HepG2 (cell line): ENCODE measurements around the gene COL5A1. TPM values are rescaled to one million over a fixed set of nuclear protein-coding genes. Genes with fewer than 3 reads are reported as not detected.

ENCODE experiments used
- FOXJ3 ChIP-seq: sonication (generic); formaldehyde crosslinking; IDR thresholded peaks from 2 replicates; pipeline ENCODE4 v1.4.0; 2020; ENCODE audit warnings: missing genetic modification reagents, mild to moderate bottlenecking, borderline replicate concordance
- HHEX ChIP-seq: IDR thresholded peaks from 2 replicates; pipeline ENCODE4 v1.6.1; 2016; ENCODE audit warnings: control low read depth
- NFKBIZ ChIP-seq: IDR thresholded peaks from 2 replicates; pipeline ENCODE4 v1.6.1; 2018; ENCODE audit warnings: missing genetic modification reagents, missing compliant biosample characterization
- PPARG ChIP-seq: conservative IDR thresholded peaks from 2 replicates; pipeline ENCODE4 v1.6.1; 2016; ENCODE audit warnings: missing biosample characterization, missing genetic modification reagents
- PRPF4 ChIP-seq: fragments of 200-400 bp; formaldehyde crosslinking; IDR thresholded peaks from 2 replicates; pipeline ENCODE4 v1.6.1; 2016; ENCODE audit warnings: low read length, low read depth; ENCODE audit not compliant: poor library complexity, severe bottlenecking
- RNF219 ChIP-seq: sonication (generic); formaldehyde crosslinking; IDR thresholded peaks from 2 replicates; pipeline ENCODE4 v1.5.0; 2020; ENCODE audit warnings: mild to moderate bottlenecking, missing genetic modification reagents
- SMARCC2 ChIP-seq: fragments of 450-650 bp; IDR thresholded peaks from 2 replicates; pipeline ENCODE4 v1.6.1; 2017; ENCODE audit warnings: antibody characterized with exemption, mild to moderate bottlenecking
- TSC22D2 ChIP-seq: sonication (generic); formaldehyde crosslinking; IDR thresholded peaks from 2 replicates; pipeline ENCODE4 v1.5.1; 2020; ENCODE audit warnings: missing genetic modification reagents, mild to moderate bottlenecking, borderline replicate concordance
- WIZ ChIP-seq: sonication (generic); formaldehyde crosslinking; IDR thresholded peaks from 2 replicates; pipeline ENCODE4 v1.5.1; 2020; ENCODE audit warnings: mild to moderate bottlenecking, missing genetic modification reagents
- ZBTB7B ChIP-seq: sonication (generic); formaldehyde crosslinking; IDR thresholded peaks from 2 replicates; pipeline ENCODE4 v1.4.0; 2020; ENCODE audit warnings: missing genetic modification reagents
- ZFP41 ChIP-seq: sonication (generic); formaldehyde crosslinking; IDR thresholded peaks from 2 replicates; pipeline ENCODE4 v1.4.0; 2020; ENCODE audit warnings: mild to moderate bottlenecking, missing genetic modification reagents, borderline replicate concordance
- ZNF431 ChIP-seq: sonication (generic); formaldehyde crosslinking; IDR thresholded peaks from 2 replicates; pipeline ENCODE4 v1.9.0; 2022; ENCODE audit warnings: missing genetic modification reagents, low read depth, mild to moderate bottlenecking, borderline replicate concordance
- ZNF570 ChIP-seq: sonication (generic); formaldehyde crosslinking; IDR thresholded peaks from 2 replicates; pipeline ENCODE4 v1.4.0; 2020; ENCODE audit warnings: mild to moderate bottlenecking, missing genetic modification reagents, borderline replicate concordance
- ZNF672 ChIP-seq: sonication (generic); formaldehyde crosslinking; IDR thresholded peaks from 2 replicates; pipeline ENCODE4 v1.8.1; 2022; ENCODE audit warnings: missing genetic modification reagents
- ZNF720 ChIP-seq: sonication (generic); formaldehyde crosslinking; IDR thresholded peaks from 2 replicates; pipeline ENCODE4 v1.4.0; 2020; ENCODE audit warnings: missing genetic modification reagents
- ZNF737 ChIP-seq: sonication (generic); formaldehyde crosslinking; IDR thresholded peaks from 2 replicates; pipeline ENCODE4 v1.5.0; 2020; ENCODE audit warnings: missing genetic modification reagents, mild to moderate bottlenecking, borderline replicate concordance
- polyA plus RNA-seq, 8 experiments: library from polyadenylated mRNA; depleted of rRNA in 3 of 8; stranded (reverse) in 7 of 8; unstranded in 1 of 8; fragments of >200 nt; fragmentation: Illumina TruSeq in 4 of 8; extraction: Trizol in 4 of 8; gene quantifications; 2 replicates each; pipeline versions ENCODE4 v1.2.1 to v1.2.3, GENCODE V29; 2011 to 2016; ENCODE audit warnings: low read depth in 4 of 8, missing spikeins in 1 of 8, mixed read lengths in 1 of 8; ENCODE audit not compliant: insufficient read depth in 1 of 8
- total RNA-seq, 5 experiments: library from RNA; depleted of rRNA; stranded (reverse); fragments of >200 nt; fragmentation: Illumina TruSeq; extraction: Trizol; gene quantifications; 2 replicates each; pipeline ENCODE4 v1.2.3, GENCODE V29; 2016; ENCODE audit warnings: low read depth in 1 of 5
- TF ChIP-seq, protein P1 (sequence below), 2 experiments: sonication (generic) in 1 of 2; formaldehyde crosslinking in 1 of 2; IDR thresholded peaks; 2 replicates each; pipeline versions ENCODE4 v1.4.0 to v1.6.1; 2018 to 2020; ENCODE audit warnings: missing genetic modification reagents in 2 of 2, borderline replicate concordance in 1 of 2, low read depth in 1 of 2, mild to moderate bottlenecking in 1 of 2, missing biosample characterization in 1 of 2
- TF ChIP-seq, protein P2 (sequence below): sonication (generic); formaldehyde crosslinking; IDR thresholded peaks from 2 replicates; pipeline ENCODE4 v1.9.0; 2021; ENCODE audit warnings: missing genetic modification reagents, borderline replicate concordance
- TF ChIP-seq, protein P3 (sequence below): sonication (generic); formaldehyde crosslinking; IDR thresholded peaks from 2 replicates; pipeline ENCODE4 v1.4.0; 2020; ENCODE audit warnings: mild to moderate bottlenecking, missing genetic modification reagents

Gene COL5A1
- total and polyA plus RNA-seq, 2 of the 13 experiments (the other 11 are each of a cell fraction or from before 2014, with no cell fraction given), result not detected

- TF ChIP-seq RNF219 (CRISPR knock-in tag) (no peak), HHEX (CRISPR knock-in tag) (no peak), ZFP41 (CRISPR knock-in tag) (no peak), ZNF737 (no peak), FOXJ3 (CRISPR knock-in tag) (no peak), ZNF570 (CRISPR knock-in tag) (no peak), TSC22D2 (CRISPR knock-in tag) (no peak), PPARG (no peak), NFKBIZ (CRISPR knock-in tag) (no peak), PRPF4 (no peak), WIZ (CRISPR knock-in tag) (no peak), ZBTB7B (CRISPR knock-in tag) (peak; percentile 64; the same call in 1 of the 2 replicates), ZNF720 (CRISPR knock-in tag) (no peak), ZNF431 (CRISPR knock-in tag) (no peak), ZNF672 (CRISPR knock-in tag) (no peak), SMARCC2 (no peak)
- TF ChIP-seq, protein P1, sequence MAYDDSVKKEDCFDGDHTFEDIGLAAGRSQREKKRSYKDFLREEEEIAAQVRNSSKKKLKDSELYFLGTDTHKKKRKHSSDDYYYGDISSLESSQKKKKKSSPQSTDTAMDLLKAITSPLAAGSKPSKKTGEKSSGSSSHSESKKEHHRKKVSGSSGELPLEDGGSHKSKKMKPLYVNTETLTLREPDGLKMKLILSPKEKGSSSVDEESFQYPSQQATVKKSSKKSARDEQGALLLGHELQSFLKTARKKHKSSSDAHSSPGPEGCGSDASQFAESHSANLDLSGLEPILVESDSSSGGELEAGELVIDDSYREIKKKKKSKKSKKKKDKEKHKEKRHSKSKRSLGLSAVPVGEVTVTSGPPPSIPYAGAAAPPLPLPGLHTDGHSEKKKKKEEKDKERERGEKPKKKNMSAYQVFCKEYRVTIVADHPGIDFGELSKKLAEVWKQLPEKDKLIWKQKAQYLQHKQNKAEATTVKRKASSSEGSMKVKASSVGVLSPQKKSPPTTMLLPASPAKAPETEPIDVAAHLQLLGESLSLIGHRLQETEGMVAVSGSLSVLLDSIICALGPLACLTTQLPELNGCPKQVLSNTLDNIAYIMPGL (CRISPR knock-in tag; IDR thresholded peaks at IDR 0.05; ENCODE audit: borderline replicate concordance in 1 of 2, low read depth in 1 of 2), result 0 out of 4 replicates have a peak, but pooled peaks of 1 of the 2 experiments have one; percentile 38
- TF ChIP-seq, protein P2, sequence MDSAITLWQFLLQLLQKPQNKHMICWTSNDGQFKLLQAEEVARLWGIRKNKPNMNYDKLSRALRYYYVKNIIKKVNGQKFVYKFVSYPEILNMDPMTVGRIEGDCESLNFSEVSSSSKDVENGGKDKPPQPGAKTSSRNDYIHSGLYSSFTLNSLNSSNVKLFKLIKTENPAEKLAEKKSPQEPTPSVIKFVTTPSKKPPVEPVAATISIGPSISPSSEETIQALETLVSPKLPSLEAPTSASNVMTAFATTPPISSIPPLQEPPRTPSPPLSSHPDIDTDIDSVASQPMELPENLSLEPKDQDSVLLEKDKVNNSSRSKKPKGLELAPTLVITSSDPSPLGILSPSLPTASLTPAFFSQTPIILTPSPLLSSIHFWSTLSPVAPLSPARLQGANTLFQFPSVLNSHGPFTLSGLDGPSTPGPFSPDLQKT (CRISPR knock-in tag), result no peak
- TF ChIP-seq, protein P3, sequence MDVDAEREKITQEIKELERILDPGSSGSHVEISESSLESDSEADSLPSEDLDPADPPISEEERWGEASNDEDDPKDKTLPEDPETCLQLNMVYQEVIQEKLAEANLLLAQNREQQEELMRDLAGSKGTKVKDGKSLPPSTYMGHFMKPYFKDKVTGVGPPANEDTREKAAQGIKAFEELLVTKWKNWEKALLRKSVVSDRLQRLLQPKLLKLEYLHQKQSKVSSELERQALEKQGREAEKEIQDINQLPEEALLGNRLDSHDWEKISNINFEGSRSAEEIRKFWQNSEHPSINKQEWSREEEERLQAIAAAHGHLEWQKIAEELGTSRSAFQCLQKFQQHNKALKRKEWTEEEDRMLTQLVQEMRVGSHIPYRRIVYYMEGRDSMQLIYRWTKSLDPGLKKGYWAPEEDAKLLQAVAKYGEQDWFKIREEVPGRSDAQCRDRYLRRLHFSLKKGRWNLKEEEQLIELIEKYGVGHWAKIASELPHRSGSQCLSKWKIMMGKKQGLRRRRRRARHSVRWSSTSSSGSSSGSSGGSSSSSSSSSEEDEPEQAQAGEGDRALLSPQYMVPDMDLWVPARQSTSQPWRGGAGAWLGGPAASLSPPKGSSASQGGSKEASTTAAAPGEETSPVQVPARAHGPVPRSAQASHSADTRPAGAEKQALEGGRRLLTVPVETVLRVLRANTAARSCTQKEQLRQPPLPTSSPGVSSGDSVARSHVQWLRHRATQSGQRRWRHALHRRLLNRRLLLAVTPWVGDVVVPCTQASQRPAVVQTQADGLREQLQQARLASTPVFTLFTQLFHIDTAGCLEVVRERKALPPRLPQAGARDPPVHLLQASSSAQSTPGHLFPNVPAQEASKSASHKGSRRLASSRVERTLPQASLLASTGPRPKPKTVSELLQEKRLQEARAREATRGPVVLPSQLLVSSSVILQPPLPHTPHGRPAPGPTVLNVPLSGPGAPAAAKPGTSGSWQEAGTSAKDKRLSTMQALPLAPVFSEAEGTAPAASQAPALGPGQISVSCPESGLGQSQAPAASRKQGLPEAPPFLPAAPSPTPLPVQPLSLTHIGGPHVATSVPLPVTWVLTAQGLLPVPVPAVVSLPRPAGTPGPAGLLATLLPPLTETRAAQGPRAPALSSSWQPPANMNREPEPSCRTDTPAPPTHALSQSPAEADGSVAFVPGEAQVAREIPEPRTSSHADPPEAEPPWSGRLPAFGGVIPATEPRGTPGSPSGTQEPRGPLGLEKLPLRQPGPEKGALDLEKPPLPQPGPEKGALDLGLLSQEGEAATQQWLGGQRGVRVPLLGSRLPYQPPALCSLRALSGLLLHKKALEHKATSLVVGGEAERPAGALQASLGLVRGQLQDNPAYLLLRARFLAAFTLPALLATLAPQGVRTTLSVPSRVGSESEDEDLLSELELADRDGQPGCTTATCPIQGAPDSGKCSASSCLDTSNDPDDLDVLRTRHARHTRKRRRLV, result no peak
These were observed 49.4 kb upstream of the COL5A1 start (continued) for GRCh38 chr9:134592018-134592818.
